Measurements from ENCODE around the gene EPHB2.

Gene EPHB2

DNA sequence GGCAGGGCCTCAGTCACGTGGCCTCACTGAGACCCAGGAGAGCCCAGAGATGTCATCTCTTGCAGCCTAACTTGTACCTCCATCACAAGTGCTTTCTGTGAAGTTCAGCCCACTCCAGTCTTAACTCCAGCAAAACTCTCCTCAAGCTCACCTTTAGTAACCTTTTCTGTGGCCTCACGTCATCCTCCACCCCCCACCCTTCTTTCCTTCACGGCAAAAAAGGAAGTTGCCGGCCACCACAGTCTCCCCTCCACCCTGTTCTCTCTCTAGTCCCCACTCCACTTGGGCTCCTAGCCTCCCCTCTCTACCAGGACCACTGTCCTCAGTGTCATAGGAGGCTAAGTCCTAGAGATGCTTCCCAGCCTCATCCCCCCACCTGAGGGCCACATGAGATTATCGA is 155.1 kb downstream of the EPHB2 start:
- no peak for DNase-seq

DNA sequence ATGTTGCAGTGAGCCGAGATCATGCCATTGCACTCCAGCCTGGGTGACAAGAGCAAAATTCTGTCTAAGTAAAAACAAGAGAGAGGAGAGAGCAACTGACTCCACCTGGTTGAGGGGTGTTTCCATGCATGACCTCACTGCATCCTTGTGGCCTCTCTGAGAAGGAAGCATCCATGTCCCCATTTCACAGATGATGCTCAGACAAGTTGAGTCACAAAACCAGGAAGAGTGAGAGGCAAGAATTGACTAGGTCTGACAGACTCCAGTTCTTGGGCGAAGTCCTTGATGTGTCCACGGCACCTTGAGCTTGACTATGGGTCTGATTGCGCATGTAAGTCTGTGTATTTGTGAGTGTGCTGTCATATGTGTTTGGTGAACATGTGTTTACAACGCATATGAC is 156.2 kb downstream of the EPHB2 start:
- no peak for DNase-seq

DNA sequence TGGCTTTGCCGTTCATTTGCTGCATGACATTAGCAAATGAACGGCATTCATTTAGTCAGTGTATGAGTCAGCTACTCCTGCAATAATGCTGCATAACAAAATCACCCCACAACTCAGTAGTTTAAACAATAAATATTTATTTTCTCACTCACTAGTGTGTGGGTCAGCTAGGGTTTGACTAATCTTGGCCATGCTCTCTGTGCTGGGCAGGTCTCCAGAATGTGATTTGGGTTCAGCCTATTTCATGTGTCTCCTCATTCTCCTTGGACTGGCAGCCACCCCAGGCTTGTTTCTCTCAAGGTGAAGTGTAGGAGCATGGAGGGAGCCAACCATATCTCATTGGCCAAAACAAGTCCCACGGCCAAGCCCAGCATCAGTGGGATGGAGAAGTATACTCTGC is 157.7 kb downstream of the EPHB2 start:
- no peak for DNase-seq

DNA sequence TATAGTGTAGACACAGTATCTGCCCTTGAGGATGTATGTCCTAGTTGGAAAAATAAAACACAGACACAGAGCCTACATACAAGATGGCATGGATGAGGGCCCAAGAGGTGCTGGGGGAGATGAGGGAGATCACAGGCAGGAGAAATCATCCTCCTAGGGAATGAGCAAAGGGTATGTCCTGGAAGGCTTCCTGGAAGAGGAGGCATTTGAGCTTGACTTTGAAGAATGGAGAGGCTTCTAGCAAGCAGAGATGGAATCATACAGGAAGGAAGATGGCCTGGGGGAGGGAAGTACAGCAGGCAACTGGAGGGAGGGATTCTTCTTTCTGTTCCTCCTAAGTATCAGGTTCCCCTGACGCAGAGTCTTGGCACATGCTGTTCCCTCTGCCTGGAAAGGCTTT is 158.7 kb downstream of the EPHB2 start:
- no peak for DNase-seq

DNA sequence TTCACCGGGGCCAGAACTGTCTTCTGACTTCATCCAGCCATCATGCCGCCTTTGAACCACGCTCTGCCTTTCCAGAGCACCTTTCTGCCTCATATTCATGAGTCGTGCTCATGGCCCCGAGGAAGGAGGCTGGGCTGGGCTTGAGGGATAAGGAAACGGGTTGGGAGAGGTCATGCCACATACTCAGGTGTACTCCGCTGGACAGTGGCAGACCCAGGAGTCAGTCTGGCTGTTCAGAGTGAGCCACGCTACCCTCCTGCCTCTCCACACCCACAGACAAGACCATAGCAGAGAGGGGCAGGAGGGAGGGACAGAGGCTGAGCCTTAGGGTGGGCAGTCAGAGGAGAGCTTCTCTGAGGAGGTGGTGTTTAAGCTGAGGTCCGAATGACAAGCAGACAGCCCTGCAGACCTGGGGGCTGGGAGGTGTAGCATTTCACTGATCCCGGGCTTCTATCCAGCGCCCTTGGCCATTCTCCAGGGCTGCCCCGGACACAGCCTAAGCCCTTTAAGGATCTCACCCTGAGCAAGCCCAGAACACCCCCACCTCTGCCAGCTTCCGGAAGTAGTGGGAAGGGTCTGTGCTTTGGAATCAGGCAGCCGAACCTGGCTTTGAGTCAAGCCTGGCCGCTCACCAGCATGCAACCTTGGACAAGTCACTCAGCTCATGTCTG is 159.7 kb downstream of the EPHB2 start:
- DNase-seq, result no peak

DNA sequence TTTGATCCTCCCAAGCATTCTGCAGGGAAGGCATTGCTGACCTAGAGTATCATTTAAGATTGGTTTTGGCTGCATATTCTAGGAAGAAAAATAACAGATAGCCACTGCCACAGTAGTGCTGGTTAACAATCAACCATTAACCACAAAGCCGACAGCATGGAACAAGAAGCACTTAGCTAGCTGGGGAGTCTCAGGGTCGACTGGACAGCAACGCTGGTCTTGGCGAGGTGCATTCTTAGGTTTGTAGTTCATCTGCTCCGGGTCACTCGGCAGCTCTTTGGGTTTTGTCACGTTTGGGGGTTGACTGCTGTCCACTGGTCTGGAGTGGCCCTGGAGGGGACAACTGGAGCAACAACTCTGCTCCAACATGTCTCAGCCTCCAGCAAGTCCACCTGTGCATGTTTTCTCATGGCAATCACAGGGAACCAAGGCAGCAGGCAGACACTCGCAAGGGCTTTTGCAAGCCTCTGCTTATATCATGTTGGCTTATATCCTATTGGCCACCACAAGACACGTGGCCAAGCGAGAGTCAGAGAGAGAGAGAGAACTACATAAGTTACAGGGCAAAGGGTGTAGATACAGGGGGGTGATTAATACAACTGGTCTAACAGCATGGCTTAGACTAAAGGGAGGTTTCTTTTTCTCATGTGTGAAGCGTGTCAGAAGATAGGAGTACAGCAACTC is 162.5 kb downstream of the EPHB2 start:
- no peak for DNase-seq

DNA sequence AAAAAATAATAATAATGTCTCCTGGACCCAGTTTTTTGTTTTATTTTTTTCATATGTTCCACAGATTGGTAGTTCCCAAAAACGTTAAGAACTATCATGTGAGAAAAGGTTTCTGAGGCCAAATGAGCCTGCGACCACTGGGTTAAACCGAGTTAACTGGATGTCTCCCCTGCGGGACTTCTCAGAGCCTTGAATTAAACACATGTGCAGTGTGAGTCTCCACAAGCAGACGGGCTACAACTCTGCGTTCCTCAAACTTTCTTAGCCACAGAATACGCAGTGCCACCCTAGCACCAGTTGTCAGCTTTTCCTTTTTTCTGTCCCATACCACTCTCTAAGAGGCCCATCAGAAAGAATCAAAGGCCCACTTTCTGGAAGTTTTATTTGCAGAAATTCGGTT is 164.1 kb downstream of the EPHB2 start:
- DNase-seq, result no peak

DNA sequence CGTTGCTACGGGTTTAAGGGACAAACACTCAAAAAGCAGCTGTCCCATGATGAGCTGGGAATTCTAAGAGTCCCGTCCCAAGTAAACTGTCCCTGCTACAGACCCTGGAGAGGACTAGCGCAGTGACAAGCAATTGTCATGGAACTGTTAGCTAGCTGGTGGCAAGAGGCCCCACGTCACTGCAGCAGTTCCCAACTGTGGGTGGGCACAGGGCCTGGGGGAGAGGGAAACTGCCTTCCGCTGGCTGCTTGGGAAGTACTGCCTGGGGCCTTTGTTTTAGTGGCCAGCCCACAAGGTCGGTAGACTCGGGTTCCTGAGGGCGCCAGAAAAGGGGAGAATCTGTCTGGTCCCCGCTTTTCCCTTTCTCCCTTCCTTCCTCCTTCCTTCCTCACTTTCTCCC is 164.6 kb downstream of the EPHB2 start:
- DNase-seq, result no peak

DNA sequence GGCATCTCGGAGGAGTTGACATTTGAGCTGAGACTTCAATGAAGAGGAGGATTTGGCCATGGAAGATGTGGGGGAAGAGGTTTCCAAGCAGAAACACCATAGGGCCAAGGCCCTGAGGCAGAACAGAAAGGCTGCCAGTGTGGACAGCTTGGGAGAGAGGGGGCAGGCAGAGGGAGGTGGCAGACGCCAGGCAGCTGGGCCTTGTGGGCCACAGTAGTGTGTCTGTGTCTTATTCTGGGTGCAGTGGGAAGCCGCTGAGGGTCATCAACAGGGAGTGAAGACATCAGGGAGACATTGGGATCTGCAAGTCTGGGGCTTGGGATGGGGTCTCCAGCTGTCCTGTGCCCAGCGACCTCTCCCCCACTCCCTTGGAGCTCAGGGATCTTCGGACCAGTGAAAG is 165.2 kb downstream of the EPHB2 start:
- no peak for DNase-seq

DNA sequence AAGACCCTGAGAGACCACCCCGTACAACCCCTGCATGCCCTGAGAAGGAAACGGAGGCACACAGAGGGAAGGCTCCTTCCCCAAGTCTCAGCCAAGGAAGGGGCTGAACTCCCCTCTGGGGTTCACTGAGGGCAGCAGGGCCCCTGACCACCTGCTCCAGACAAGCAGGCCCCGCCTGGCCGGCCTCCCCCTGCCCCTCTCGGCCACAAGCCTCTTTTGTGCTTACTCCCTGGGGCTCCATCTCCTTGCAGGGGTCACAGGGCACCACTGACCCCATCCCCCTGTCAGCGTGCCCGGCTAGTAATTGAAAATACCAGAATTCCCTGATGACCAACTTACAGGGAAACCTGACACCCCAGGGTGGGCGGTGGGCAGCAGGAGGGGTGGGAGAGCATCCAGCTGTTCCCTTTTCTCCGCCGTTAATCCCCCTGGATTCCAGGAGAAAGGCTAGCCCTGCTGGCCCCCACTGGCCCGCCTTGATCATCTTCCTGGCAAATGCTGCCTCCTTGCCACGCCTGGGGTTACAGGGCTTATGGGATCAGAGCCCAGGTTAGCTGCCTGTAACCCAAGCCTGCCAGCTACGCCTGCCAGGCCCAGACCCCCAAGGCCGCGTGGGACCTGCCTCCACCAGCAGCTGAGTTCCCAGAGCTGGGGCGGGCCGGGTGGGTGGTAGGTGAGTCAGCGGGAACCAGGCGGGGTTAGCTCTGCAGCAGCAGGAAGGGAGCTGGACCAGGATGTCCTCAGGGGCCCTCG is 165.9 kb downstream of the EPHB2 start:
- DNase-seq, result no peak

DNA sequence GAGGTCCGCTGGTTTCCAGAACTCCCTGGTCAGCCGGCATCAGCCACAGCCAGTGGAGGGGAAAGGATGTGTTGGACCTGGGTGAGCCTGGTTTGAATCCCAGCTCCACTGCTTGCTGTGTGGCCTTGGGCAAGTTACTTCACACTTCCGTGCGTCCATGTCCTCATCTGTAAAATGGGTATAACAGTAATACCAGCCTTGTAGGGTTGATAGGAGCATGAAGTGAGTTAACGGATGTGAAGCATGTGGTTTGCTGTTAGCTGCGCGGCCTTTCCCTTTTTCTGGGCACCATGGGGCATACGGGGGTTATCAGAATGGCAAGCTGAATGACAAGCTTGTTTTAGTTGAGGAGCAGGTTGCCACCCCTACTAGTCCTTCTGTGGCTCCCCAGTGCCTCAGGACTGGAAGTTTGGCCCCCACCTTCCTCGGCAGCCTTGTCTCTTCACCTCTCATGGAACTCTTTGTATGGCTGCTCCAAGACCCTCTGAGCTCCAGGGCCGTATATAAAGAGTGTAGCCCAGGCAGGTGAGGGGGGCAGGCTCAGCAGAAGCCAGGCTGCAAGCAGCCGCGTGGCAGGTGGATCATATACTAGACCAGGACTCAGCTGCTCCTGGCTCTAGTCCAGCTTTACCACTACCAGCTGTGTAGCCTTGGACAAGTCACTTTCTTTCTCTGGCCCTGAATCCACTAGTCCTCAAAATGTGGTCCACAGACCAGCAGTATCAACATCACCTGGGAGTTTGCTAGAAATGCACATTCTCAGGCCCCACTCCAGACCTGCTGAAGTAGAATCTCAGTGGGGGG is 166.7 kb downstream of the EPHB2 start:
- no peak for DNase-seq

DNA sequence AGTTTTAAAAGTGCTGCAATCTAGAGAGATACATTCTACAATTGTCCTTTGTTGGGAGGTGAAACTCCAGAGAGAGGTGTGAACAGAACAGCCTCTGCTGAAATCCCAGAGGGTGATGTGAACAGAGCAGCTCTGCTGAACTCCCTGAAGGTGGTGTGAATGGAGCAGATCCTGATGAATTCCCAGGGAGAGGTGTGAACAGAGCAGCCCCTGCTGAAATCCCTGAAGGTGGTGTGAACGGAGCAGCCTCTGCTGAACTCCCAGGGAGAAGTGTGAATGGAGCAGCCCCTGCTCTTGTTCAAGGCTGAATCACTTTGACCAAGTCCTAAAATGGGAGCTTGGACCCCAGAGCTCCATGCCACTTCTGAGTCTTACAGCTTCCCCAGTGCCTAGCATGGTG is 167.3 kb downstream of the EPHB2 start:
- no peak for DNase-seq

DNA sequence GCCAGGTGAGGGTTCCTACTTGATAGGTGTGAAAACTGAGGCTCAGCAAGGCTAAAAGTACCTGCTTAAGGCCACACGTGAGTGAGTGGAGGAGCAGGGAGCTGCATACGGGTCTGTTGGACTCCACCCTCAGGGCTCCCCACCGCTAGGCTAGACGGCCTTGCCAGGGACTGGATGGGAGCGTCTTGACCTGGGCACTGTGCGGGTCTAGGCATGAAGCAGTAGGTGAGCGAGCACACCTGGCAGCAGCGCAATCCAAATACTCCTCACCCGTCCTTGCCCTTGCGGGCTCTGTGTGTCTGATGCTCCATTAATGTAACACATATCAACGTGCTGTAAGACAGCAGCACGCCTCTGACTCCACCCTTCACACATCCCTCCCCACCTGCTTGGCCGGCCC is 168.0 kb downstream of the EPHB2 start:
- no peak for DNase-seq

DNA sequence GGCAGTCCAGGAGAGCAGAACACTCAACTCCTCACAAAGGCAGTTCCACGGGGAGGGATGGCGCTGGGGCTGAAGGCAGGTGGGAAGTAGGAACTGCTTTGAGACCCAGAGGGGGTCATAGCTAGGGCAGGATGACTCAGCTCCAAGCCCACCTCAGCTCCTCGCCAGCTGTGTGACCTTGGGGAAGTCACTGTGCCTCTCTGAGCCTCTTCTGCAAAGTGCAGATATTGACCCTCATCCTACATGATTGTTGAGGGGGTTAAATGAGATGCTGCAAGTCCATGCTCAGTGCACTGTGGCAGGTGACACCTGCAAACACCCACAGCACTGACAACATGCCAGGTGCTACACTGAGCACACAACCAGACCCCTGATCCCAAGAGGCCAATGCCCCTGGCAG is 168.8 kb downstream of the EPHB2 start:
- DNase-seq, result no peak

DNA sequence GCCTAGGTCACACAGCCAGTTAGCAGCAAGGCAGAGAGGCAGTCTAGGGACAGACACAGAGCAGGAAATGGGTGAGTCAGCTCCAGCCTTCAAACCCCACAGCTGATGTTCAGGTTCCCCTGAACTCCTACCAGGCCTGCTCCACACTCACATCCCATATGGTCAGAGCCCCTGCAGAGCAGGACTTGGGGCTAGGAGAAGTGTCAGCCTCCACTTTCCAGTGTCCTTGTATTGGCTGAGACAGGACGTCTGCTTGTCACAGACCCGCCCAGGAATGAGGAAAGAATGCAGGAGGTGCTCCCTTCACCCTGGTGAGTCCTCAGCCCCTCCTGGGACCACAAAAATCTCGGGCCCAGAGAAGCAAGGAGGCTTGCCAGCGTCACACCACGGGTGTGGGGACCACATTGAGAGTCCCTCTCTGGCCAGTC is 169.5 kb downstream of the EPHB2 start:
- DNase-seq, result no peak

DNA sequence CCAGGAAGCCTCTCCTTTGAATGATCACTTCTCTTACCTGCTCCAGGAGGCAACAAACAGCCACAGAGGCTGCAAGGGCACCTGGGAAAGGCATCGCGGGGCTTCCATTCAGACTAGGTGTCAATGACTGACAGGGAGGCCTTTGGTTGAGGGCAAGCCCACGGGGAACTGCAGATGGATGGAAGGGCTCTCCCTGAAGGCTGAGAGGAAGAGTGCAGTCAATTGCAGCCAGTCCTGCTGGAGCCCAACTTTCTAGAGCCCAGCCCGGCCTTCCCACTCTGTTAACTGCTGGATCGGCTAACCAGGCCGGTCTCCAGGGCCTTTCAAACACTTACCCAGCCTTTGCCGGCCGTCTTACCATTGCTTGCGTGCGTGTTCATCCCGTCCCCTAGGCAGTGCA is 172.8 kb downstream of the EPHB2 start:
- DNase-seq, result no peak

DNA sequence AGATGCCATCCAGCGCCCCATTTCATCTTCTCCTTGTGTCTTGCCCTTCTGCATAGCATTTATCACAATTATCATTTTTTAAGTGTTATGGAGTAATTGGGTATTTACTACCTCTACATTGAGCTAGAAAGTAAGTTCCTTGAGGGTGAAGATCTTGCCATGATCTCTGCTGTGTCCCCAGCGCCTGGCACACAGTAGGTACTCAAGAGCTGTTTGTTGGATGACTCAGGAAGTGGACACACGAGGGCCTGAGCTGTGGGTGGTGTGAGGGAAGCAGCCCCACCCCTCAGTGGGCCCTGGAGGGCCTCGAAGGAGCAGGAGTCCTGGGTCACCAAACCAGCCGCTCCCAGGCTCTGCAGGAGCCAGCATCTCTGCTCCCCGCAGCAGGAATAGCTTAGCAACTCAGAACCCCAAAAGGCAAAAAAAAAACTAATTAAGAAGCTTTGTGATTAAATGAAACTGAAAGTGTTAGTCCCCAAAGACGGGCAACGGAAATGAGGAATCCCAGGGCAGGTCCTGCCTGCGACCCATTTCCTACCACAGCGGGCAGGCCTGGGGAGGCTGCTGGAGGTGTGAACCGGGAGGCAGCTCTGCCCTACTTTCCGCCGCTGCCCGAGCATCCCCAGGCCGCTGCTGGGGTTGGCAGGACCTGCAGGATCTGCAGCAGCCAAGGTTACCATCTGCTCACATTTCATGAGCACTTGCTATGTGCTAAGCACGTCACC is 174.3 kb downstream of the EPHB2 start:
- DNase-seq, result no peak

DNA sequence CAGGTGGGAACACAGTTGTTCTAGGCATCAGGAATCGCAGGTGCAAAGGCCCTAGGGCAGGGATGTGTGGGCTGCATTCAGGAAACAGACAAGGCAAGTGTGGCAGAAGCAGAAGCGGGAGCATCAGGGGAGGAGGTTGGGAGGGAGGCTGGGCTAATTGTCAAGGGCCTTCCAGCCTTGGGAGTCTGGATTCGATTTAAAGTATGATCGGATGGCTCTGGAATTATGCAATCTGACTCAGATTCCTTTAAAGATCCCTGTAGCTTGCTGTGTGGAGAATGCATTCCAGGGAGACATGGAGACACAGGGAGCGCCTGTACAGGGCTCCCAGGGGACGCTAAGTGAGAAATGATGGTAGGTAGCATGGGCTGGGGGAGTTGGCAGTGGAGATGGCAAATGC is 175.6 kb downstream of the EPHB2 start:
- no peak for DNase-seq

DNA sequence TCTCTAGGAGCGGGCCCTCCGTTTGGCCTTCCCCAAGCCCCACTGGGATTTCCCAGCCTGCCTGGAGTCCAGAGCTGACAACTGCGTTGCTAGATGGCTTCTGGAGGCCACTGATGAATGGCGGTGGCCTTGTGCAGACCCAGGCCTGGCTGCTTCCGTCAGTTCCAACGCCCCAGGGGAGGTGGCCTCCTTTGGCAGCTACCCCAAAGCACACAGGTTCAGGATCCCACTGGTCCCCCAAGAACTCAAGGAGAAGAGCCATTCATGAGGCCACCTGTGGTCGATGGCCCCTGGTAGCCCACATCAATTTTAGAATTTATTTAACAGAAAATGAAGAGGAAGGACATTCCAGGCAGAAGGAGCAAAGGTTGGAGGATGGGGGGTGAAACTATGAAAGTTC is 176.9 kb downstream of the EPHB2 start:
- no peak for DNase-seq

DNA sequence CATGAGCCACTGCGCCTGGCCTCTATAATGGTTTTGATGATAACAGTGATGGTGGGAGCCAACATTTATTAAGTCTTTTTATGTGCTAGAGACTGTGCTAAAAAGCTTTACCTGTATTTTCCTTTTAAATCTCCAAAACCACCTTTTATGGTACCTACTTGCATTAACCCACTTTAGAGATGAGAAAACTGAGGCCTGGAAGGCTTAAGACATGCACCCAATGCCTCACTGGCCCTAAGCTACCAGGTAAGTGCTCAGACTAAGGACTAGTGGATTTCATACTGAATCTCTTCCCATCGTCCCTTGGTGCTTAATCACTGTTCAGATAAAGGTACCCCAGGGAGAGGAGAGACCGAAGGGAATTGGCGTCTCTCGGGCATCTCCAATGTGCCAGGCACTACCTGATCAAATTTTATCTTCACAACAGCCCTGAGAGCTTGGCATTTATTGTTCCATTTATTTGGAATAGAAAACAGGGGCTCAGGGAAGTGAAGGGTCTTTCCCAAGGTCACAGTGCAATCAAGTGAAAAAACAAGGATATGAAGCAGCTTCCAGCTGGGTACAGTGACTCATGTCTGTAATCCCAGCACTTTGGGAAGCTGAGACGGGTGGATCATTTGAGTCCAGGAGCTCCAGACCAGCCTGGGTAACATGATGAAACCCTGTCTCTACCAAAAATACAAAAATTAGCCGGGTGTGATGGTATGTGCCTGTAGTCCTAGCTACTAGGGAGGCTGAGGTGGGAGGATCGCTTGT is 177.9 kb downstream of the EPHB2 start:
- DNase-seq, result no peak

DNA sequence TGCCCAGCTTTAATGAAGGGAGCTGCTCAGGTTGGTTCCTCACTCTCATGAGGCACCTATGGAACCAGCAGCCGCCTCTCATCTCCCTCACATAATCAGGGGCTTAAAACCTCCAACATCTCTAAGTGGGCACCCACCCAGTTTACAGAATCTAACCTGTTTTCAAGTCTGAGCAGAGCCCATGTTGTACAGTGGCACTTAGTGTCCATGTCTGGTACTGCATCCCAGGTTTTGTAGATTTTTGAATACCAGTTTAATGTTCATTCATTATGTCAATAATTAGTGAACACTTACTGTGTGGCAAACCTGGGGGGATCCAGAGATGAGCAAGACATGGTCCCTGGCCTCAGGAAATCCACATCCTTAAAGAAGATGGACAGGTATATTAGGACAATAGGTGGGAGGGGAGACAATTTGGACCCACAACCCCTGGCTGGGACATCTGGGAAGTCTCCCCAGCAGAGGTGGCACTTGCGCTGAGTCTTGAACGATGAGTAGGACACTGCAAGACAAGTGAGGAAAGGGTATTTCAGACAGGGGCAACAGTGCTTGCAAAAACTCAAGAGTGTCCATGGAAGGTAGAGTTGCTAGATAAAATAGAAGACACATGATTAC is 178.7 kb downstream of the EPHB2 start:
- DNase-seq, result no peak
